Astrocyte (in vitro differentiated cells and primary cell): ENCODE measurements around the gene CD4. TPM values are rescaled to one million over a fixed set of nuclear protein-coding genes. Genes with fewer than 3 reads are reported as not detected.

Experiments
- DNase-seq: peaks from one replicate; pipeline ENCODE4 v3.0.0-alpha.2; 2010; ENCODE audit warnings: low read depth
- FAIRE-seq: peaks from 2 replicates; lab custom pipeline; 2011; peaks lifted over from hg19 to GRCh38; lab: Jason Lieb, UNC
- H2AFZ ChIP-seq: 2 replicates; pipeline ENCODE4 v1.6.0; 2012; ENCODE audit warnings: low read depth, low read length, inconsistent platforms
- H3K27ac ChIP-seq: 2 replicates; pipeline ENCODE4 v1.5.1; 2011; ENCODE audit warnings: low read depth, low read length, inconsistent platforms
- H3K27me3 ChIP-seq: 2 replicates; pipeline ENCODE4 v1.6.0; 2011; ENCODE audit warnings: low read length, inconsistent platforms; ENCODE audit not compliant: insufficient read depth
- H3K36me3 ChIP-seq: 2 replicates; pipeline ENCODE4 v1.5.1; 2011; ENCODE audit warnings: low read length, inconsistent platforms; ENCODE audit not compliant: insufficient read depth
- H3K4me1 ChIP-seq: 2 replicates; pipeline ENCODE4 v1.5.1; 2011; ENCODE audit warnings: low read length, inconsistent platforms; ENCODE audit not compliant: insufficient read depth
- H3K4me2 ChIP-seq: 2 replicates; pipeline ENCODE4 v1.6.0; 2012; ENCODE audit warnings: low read length, inconsistent platforms
- H3K4me3 ChIP-seq: 2 replicates; pipeline ENCODE4 v1.5.1; 2011; ENCODE audit warnings: low read depth, mild to moderate bottlenecking, low read length, inconsistent platforms; ENCODE audit not compliant: insufficient read depth
- H3K79me2 ChIP-seq: 2 replicates; pipeline ENCODE4 v1.6.0; 2012; ENCODE audit warnings: mild to moderate bottlenecking, low read length, inconsistent platforms; ENCODE audit not compliant: insufficient read depth
- H3K9ac ChIP-seq: 2 replicates; pipeline ENCODE4 v1.6.0; 2012; ENCODE audit warnings: mild to moderate bottlenecking, low read length, inconsistent platforms
- H3K9me3 ChIP-seq: 2 replicates; pipeline ENCODE4 v1.5.1; 2012; ENCODE audit warnings: low read depth, mild to moderate bottlenecking, low read length, inconsistent platforms; ENCODE audit not compliant: insufficient read depth
- H4K20me1 ChIP-seq: 2 replicates; pipeline ENCODE4 v1.6.0; 2012; ENCODE audit warnings: low read length, inconsistent platforms; ENCODE audit not compliant: insufficient read depth
- H3K27ac Mint-ChIP-seq: one replicate; pipeline ENCODE4 v1.8.0; 2021; ENCODE audit warnings: mild to moderate bottlenecking, mixed read lengths; ENCODE audit not compliant: unreplicated experiment
- H3K27me3 Mint-ChIP-seq: one replicate; pipeline ENCODE4 v1.8.0; 2021; ENCODE audit warnings: low read depth, mixed read lengths; ENCODE audit not compliant: unreplicated experiment
- H3K36me3 Mint-ChIP-seq: one replicate; pipeline ENCODE4 v1.8.0; 2021; ENCODE audit warnings: low read depth, mixed read lengths; ENCODE audit not compliant: unreplicated experiment
- H3K4me1 Mint-ChIP-seq: one replicate; pipeline ENCODE4 v1.8.0; 2021; ENCODE audit warnings: low read depth, mixed read lengths; ENCODE audit not compliant: unreplicated experiment
- H3K4me3 Mint-ChIP-seq: one replicate; pipeline ENCODE4 v1.8.0; 2021; ENCODE audit warnings: mild to moderate bottlenecking, moderate library complexity, mixed read lengths; ENCODE audit not compliant: unreplicated experiment
- H3K9me3 Mint-ChIP-seq: one replicate; pipeline ENCODE4 v1.8.0; 2021; ENCODE audit warnings: mild to moderate bottlenecking, mixed read lengths; ENCODE audit not compliant: unreplicated experiment
- CTCF ChIP-seq: IDR thresholded peaks from 2 replicates; pipeline ENCODE4 v1.5.1; 2011; ENCODE audit warnings: low read depth, mild to moderate bottlenecking, inconsistent platforms, low read length, moderate library complexity; ENCODE audit not compliant: insufficient read depth
- EZH2 ChIP-seq: IDR thresholded peaks from 2 replicates; pipeline ENCODE4 v1.6.1; 2012; ENCODE audit warnings: mild to moderate bottlenecking, low read length, inconsistent platforms; ENCODE audit not compliant: insufficient read depth
- total RNA-seq: library from RNA; stranded (reverse); gene quantifications from 2 replicates; pipeline ENCODE4 v1.2.1, GENCODE V29; 2021

CD4 gene
- total RNA-seq, 1 donor from 2014 or later: 0.54 TPM

- Histone ChIP-seq H3K4me1 (no peaks in the 10 kb centered on the region), H4K20me1 (peaks cover 26% of the 10 kb centered on the region), H3K4me3 (no peak overlapping the region), H3K36me3 (peaks cover 32% of the 10 kb centered on the region), H3K27ac (no peak overlapping the region), H3K79me2 (no peaks in the 10 kb centered on the region), H3K9me3 (no peaks in the 10 kb centered on the region), H2AFZ (no peak overlapping the region), H3K27me3 (no peaks in the 10 kb centered on the region), H3K9ac (no peak overlapping the region), H3K4me2 (no peak overlapping the region)
- Mint-ChIP-seq H3K36me3 (peaks cover 11% of the 10 kb centered on the region), H3K27me3 (no peaks in the 10 kb centered on the region), H3K27ac (no peak overlapping the region), H3K4me1 (no peaks in the 10 kb centered on the region), H3K9me3 (no peaks in the 10 kb centered on the region), H3K4me3 (no peak overlapping the region)
- FAIRE-seq (no peak), DNase-seq (no peak)
- TF ChIP-seq EZH2: no peak
- TF ChIP-seq CTCF: no peak
These were observed 50.3 kb downstream of the CD4 start for GRCh38 chr12:6839482-6840201.

DNA sequence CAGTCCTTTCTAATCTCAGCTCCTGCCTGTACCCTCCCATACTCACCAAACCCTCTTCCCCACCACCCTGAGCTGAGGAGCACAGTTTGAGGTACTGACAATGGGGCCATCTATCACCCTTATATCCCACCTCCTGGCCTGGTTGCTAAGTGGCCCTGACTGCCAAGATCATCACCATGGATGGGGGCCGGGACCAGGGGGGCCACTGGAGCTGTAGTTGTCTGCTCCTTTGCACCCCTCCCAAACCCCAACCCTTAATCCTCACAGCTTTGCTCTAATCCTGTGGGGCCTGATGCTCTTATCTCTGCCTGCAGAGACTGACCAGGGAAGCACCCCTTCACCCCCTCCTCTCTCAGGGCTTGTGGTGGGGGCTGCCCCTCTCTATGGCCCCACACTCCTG, 51.0 kb downstream of the CD4 start:
- TF ChIP-seq CTCF (no peak), EZH2 (no peak)
- H3K9ac ChIP-seq: no peak overlapping the region
- H3K27ac Mint-ChIP-seq: no peak overlapping the region
- H3K4me1 Mint-ChIP-seq: no peaks in the 10 kb centered on the region
- H3K36me3 ChIP-seq: peaks cover 37% of the 10 kb centered on the region
- peaks cover 25% of the 10 kb centered on the region for H4K20me1 ChIP-seq
- H3K36me3 Mint-ChIP-seq: peaks cover 12% of the 10 kb centered on the region
- H3K4me1 ChIP-seq: no peaks in the 10 kb centered on the region
- no peak overlapping the region for H2AFZ ChIP-seq
- H3K4me3 ChIP-seq: no peak overlapping the region
- H3K27me3 ChIP-seq: no peaks in the 10 kb centered on the region
- DNase-seq (no peak), FAIRE-seq (no peak)
- H3K27me3 Mint-ChIP-seq: no peaks in the 10 kb centered on the region
- H3K4me3 Mint-ChIP-seq: no peak overlapping the region
- no peak overlapping the region for H3K4me2 ChIP-seq
- H3K27ac ChIP-seq: no peak overlapping the region
- H3K9me3 ChIP-seq: no peaks in the 10 kb centered on the region
- H3K9me3 Mint-ChIP-seq: no peaks in the 10 kb centered on the region
- H3K79me2 ChIP-seq: no peaks in the 10 kb centered on the region
